Neural cell (in vitro differentiated cells): Measurements from ENCODE around the gene LLGL2.

Source experiments
- MXI1 ChIP-seq: fragments of 450-650 bp; conservative IDR thresholded peaks from 2 replicates; pipeline ENCODE4 v1.6.1; 2014; ENCODE audit warnings: antibody characterized with exemption, mild to moderate bottlenecking; ENCODE audit not compliant: poor library complexity, severe bottlenecking
- TF ChIP-seq, protein P1 (sequence below): IDR thresholded peaks from 2 replicates; pipeline ENCODE4 v1.6.1; 2012; ENCODE audit warnings: borderline replicate concordance
- TF ChIP-seq, protein P2 (sequence below): fragments of 450-650 bp; IDR thresholded peaks from 2 replicates; pipeline ENCODE4 v1.5.1; 2014; ENCODE audit warnings: antibody characterized with exemption, mild to moderate bottlenecking, moderate library complexity; ENCODE audit not compliant: poor library complexity, severe bottlenecking

DNA sequence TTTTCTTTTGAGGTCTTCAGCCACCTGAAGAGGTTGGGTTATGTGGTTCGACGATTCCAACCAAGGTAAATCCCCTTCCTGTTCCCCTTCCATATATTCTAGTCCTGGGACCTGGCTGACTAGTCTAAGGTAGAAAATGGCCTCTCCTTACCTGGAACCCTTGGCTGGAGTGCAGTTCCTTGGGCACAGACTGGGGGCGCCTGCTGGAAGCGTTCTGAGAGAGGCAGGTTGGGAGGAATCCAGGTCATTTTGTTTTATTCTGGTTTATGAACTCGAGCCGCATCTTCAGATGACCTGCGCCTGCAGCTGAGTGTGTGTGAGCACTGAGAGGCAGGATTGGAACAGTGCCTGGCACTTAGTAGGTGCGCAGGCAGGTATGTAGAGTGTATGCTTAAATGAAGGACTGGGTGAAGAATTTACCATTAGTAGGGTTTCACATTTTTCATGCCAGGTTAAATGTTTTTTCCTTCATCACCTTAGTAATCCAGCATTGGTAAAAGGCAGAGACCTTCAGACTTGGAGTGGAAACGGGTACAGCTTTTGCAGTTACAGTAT is 6.4 kb upstream of the LLGL2 start:
- TF ChIP-seq, protein P1, sequence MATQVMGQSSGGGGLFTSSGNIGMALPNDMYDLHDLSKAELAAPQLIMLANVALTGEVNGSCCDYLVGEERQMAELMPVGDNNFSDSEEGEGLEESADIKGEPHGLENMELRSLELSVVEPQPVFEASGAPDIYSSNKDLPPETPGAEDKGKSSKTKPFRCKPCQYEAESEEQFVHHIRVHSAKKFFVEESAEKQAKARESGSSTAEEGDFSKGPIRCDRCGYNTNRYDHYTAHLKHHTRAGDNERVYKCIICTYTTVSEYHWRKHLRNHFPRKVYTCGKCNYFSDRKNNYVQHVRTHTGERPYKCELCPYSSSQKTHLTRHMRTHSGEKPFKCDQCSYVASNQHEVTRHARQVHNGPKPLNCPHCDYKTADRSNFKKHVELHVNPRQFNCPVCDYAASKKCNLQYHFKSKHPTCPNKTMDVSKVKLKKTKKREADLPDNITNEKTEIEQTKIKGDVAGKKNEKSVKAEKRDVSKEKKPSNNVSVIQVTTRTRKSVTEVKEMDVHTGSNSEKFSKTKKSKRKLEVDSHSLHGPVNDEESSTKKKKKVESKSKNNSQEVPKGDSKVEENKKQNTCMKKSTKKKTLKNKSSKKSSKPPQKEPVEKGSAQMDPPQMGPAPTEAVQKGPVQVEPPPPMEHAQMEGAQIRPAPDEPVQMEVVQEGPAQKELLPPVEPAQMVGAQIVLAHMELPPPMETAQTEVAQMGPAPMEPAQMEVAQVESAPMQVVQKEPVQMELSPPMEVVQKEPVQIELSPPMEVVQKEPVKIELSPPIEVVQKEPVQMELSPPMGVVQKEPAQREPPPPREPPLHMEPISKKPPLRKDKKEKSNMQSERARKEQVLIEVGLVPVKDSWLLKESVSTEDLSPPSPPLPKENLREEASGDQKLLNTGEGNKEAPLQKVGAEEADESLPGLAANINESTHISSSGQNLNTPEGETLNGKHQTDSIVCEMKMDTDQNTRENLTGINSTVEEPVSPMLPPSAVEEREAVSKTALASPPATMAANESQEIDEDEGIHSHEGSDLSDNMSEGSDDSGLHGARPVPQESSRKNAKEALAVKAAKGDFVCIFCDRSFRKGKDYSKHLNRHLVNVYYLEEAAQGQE, result no peak
- TF ChIP-seq, protein P2, sequence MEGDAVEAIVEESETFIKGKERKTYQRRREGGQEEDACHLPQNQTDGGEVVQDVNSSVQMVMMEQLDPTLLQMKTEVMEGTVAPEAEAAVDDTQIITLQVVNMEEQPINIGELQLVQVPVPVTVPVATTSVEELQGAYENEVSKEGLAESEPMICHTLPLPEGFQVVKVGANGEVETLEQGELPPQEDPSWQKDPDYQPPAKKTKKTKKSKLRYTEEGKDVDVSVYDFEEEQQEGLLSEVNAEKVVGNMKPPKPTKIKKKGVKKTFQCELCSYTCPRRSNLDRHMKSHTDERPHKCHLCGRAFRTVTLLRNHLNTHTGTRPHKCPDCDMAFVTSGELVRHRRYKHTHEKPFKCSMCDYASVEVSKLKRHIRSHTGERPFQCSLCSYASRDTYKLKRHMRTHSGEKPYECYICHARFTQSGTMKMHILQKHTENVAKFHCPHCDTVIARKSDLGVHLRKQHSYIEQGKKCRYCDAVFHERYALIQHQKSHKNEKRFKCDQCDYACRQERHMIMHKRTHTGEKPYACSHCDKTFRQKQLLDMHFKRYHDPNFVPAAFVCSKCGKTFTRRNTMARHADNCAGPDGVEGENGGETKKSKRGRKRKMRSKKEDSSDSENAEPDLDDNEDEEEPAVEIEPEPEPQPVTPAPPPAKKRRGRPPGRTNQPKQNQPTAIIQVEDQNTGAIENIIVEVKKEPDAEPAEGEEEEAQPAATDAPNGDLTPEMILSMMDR, result no peak
- TF ChIP-seq MXI1, result no peak
